Choroid plexus epithelial cell (primary cell): ENCODE measurements around the gene ZBTB39.

Experiments
- DNase-seq: peaks from one replicate; pipeline ENCODE4 v3.0.0-alpha.2; 2010; ENCODE audit warnings: low read depth
- H3K4me3 ChIP-seq: 2 replicates; pipeline ENCODE4 v1.5.1; 2011; ENCODE audit warnings: low read depth, mild to moderate bottlenecking, control low read depth, low read length, moderate library complexity
- TF ChIP-seq, protein P1 (sequence below): conservative IDR thresholded peaks from 2 replicates; pipeline ENCODE4 v1.5.1; 2011; ENCODE audit warnings: low read depth, mild to moderate bottlenecking, control low read depth, inconsistent platforms, low read length, moderate library complexity

Gene ZBTB39

DNA sequence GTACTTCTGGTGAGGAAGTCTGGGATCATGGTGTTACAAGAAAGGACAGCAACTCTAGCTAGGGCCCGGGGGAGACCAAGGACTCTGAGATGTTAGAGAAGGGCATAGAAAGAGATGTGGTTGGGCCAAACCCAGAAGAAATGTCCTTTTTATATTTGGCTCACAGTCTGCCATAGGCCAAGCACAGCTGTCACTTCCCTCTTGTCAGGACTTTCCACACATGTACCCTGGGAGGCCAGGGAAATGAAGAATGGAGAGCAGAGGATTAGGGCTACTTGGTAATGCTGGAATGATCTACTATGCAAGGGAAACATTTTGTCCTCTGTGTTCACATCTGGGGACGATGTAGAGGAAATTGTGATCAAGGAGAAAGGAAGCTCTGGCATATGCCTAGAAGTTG, 34.4 kb upstream of the ZBTB39 start:
- TF ChIP-seq, protein P1, sequence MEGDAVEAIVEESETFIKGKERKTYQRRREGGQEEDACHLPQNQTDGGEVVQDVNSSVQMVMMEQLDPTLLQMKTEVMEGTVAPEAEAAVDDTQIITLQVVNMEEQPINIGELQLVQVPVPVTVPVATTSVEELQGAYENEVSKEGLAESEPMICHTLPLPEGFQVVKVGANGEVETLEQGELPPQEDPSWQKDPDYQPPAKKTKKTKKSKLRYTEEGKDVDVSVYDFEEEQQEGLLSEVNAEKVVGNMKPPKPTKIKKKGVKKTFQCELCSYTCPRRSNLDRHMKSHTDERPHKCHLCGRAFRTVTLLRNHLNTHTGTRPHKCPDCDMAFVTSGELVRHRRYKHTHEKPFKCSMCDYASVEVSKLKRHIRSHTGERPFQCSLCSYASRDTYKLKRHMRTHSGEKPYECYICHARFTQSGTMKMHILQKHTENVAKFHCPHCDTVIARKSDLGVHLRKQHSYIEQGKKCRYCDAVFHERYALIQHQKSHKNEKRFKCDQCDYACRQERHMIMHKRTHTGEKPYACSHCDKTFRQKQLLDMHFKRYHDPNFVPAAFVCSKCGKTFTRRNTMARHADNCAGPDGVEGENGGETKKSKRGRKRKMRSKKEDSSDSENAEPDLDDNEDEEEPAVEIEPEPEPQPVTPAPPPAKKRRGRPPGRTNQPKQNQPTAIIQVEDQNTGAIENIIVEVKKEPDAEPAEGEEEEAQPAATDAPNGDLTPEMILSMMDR = no peak
- H3K4me3 ChIP-seq = no peak overlapping the region
- DNase-seq = no peak

DNA sequence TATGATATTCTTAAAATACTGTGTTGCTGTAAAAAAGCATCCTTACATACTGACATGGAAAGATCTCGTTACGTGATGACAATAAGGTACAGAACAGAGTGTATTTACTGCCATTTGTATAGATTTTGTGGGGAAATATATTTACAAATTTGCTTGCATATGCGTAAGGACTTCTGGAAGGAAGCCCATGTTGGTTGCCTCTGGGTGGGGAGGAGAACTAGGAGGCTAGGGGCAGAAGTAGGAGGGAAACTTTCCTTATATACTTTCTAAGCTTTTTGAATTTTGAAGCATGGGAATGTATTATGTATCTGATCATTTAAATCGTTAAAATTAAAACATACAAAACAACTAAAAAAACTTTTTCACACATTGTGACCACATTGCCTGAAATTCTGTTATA, 33.9 kb upstream of the ZBTB39 start:
- TF ChIP-seq, protein P1 = no peak
- DNase-seq = no peak
- no peak overlapping the region for H3K4me3 ChIP-seq

DNA sequence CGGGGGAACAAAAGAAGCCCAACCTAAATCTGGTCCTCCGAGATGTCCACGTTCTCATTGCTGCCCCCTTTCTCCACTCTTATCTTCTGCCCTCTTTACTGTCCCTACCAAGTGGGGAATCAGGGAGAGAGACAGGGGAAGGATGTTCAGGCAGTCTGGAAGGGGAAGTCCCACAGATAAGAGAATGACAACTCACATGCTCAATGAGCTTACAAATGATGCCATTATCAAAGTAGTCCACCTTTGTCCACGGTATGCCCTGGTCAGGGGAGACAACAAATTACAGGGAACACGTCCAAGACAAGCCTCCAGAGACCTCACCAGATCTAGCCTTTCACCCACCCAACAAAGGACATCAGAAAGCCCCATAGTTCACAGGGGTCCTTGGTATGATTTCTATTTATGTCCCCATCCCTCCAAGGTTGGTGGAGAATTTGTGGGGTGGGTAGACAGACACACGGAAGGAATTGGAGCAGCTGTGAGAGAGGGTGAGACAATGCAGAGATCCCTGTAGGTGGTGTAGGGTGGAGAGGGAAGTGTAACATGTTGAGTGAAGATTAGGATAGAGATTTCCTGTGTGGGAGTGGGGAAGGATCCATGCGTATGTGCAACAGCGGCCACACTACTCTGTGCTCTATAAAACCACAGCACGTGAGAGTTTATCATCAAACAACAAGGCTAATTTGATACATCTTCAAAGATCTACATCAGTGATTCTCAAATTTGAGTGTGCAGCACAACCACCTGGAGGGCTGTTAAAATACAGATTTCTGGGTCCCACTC, 32.9 kb upstream of the ZBTB39 start:
- TF ChIP-seq, protein P1 = no peak
- H3K4me3 ChIP-seq = no peak overlapping the region
- no peak for DNase-seq

DNA sequence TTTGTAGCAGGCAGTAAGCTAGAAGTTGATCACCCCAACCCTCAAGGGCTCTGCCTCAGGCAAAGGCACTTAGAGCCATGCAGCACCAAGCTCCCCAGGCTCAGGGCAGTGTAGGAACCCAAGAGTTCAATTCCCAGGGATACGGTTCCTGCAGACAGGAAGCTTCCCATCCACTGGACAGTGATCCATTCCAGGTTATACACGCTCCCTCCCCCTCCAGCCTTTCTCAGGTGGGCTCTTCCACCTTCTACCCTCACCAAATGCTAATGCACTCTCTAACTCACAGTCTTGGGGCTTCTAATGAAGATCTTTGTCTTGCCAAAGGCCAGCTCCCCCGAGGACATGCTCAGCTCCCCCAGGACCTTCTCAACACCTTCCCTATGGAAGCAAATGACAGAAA, 30.9 kb upstream of the ZBTB39 start:
- no peak for DNase-seq
- H3K4me3 ChIP-seq = no peak overlapping the region
- TF ChIP-seq, protein P1 = no peak

DNA sequence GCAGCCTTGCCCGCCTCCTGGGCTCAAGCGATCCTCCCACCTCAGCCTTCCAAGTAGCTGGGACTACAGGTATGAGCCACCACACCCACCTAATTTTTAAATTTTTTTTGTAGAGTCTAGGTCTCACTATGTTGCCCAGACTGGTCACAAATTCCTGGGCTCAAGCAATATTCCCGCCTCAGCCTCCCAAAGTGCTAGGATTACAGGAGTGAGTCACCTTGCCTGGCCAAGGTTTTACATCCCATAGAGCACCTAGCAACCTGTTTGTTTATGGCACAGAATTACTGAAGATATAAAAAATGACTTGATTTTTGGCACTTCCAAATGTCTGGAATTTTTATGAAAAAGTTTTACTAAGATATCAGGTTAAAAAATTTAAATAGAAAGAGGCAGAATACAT, 27.1 kb upstream of the ZBTB39 start:
- no peak overlapping the region for H3K4me3 ChIP-seq
- TF ChIP-seq, protein P1 = no peak
- no peak for DNase-seq

DNA sequence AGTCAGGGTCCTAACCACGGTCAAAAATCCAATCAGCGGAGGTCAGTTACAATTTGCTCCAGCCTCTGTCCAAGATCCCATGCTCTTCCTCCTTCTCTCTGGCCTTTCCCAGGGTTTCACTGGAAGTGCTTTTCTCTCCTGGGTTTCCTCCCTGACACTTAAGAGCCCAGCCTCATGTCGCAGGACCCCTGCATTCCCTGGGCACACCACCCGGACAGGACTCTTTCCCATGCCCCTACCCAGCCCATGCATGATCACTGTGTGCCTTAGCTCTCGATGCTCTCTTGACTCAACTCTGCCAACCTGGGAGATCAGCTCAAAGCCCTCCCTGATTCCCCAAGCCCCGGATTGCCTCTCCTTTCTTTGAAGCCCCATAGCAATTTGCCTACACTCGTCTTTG, 25.4 kb upstream of the ZBTB39 start:
- no peak for DNase-seq
- H3K4me3 ChIP-seq = no peak overlapping the region
- TF ChIP-seq, protein P1 = no peak

DNA sequence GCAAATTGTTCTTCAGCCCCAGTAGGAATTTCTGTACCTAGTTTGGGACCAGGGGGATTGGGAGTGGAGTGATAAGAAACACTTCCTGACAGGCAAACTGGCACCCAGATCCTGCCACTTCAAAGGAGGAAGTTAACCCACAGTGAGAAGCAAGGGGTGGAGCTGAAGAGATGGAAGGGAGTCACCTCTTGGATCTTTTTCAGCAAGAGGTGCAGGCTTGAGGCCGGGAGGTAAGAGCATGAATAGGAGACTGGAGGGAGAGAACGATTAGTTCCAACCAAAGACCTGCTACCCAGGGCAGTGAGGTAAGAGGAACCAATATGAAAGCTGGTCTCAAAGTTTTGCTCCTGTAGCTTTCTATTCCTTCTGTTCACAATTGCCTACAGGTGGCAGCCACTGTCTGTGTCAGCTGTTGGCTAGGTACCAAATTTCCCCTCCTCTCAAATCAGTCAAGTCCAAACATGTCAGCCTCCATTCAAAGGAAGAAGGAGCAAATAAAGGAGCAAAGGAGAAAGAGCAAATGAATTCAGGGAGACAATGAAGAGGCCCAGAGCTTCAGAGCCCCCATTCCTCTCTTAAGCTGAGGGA, 24.9 kb upstream of the ZBTB39 start:
- no peak overlapping the region for H3K4me3 ChIP-seq
- DNase-seq = no peak
- TF ChIP-seq, protein P1 = no peak
